Activated CD4-positive, alpha-beta T cell treated with anti-CD3 and anti-CD28 coated beads for 4 hours (primary cell): Measurements from ENCODE around the gene GPR89B.
"Not testable (repeated sequence)": the region's sequence is repeated elsewhere in the genome, so short reads cannot be mapped to it uniquely, and the experiment has no call there.

ENCODE experiments used
- DNase-seq, 2 donors: peaks; one replicate each; pipeline ENCODE4 v3.0.0-alpha.2; 2020

The GPR89B gene

GRCh38 chr1:147942563-147942962 is 14.3 kb downstream of the GPR89B start:
- DNase-seq = not testable (repeated sequence)

- DNase-seq = not testable (repeated sequence)
Observed at GRCh38 chr1:147949517-147949916, 21.3 kb downstream of the GPR89B start.

GRCh38 chr1:147958906-147959305 is 30.7 kb downstream of the GPR89B start:
- not testable (repeated sequence) for DNase-seq

DNA sequence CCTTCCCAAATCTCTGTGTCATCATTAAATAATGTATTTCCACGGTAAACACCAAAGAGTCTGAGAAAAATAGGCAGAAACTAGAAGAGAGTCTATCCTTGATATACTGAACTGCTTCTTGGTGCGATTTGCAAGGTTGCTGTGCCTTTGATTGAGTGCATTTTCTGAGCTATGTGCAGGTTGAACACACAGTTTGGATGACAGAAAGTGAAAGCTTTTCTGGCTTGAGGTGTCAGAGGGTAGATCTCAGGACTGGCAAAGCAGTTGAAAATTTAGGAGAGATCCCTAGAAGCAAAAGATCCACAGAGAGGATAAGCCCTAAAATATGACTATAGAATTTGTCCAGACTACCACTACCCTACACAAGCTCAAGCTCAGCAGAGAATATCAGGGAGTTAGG is 31.5 kb downstream of the GPR89B start:
- not testable (repeated sequence) for DNase-seq

DNA sequence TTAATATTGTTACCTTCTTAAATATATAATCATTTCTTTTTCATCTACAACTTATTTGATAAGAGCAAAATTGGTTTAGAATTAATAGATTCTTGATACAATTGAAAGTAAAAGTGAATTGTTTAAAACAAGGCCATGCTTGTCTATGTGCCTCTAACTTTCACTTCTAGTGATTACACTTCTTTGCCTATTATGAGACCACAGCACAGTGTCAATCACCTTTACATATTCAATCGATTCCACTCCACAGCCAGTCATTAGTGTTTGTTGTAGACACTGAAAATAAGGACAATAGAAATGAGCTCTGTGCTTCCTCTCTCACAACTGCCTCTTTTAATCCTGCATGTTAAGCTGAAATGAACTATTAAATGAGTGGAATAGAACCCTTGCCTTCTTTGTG is 36.4 kb downstream of the GPR89B start:
- not testable (repeated sequence) for DNase-seq

- not testable (repeated sequence) for DNase-seq
Observed at GRCh38 chr1:147966657-147967056, 38.4 kb downstream of the GPR89B start.

- peak in 1 of 2 donors; percentile 1 for DNase-seq
Observed at GRCh38 chr1:147978896-147979651, 50.9 kb downstream of the GPR89B start.

- not testable (repeated sequence) for DNase-seq
Observed at GRCh38 chr1:147985374-147985773, 57.2 kb downstream of the GPR89B start.

DNA sequence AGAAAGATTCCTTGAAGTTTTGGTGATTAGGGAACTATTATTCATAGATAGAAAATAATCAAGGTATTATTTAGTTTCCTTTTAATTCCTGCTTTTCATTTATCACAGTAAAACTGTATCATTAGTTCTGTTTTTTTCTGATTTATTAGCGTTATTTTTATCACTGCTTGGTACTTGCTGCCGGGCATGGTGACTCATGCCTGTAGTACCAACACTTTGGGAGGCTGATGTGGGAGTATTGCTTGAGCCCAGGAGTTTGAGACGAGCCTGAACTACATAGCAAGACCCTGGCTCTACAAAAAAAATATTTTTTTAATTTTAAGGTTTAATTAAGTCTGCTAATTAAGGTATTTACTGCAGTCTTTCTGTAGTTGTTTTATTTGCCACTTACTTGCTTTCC is 59.7 kb downstream of the GPR89B start:
- not testable (repeated sequence) for DNase-seq

DNA sequence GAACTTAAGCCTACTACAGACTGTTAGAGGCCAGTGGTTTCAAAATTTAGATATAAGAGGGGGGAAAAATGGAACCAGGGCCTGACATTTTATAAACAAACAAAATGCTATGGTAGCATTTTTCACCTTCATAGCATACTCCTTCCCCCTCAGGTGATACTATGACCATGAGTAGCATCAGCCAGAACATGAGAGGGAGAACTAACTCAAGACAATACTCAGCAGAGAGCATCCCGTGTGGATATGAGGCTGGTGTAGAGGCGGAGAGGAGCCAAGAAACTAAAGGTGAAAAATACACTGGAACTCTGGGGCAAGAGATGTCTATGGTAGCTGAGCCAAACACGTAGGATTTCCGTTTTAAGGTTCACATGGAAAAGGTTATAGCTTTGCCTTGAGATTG is 64.7 kb downstream of the GPR89B start:
- DNase-seq = not testable (repeated sequence)

DNA sequence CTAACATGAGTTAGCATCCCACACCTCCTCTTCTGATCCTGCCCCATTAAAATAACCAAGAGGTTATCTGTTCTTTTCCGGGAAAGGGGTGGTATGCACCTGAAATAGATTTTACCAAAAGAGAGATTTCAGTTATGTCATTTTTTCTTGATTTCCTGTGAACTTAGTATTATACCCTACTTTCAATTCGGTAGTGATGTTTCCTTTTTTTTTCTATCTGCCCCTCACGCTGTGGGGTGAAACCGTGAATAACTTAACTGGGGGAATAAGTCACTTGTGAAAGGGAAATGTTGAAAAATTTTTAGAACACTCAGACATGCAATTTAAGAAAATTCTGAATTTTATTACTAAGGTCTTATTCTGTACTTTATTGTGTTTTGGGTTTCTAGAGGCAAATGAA is 65.2 kb downstream of the GPR89B start:
- DNase-seq = not testable (repeated sequence)

DNA sequence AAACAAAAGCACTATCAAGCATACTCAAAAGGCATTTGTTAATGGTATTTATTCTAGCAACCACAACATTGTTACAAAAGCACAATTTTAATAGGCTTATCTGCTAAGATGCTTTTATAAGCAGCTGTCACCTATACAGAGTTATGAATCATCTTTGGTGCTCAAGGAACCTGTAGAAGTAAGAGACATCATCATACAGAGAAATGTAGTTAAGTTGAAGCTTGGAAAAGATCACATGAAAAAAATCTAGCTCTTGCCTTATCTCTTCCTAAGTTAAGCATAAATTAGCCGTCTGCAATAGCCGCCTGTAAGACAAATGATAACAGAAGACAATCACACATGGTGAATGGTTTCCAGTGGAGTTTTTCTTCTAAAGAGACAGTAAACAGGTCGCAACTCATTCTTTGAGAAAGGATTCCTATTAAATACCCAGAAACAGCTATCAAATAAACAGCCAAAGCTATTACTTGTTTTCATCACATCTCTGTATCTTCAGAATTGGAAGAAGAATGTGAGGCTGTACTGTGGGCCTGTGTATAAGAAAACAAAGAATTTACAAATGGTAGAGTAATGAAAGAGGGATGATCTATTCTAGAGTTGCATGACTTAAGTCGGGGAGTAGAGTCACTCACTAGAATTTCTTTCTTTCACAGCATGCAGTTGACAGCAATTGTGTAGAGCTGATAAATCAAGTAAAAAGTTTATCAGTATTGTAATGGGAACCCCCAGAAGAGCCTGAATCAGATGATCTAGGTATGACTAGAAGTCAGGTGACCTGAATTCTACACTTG is 65.8 kb downstream of the GPR89B start:
- not testable (repeated sequence) for DNase-seq

DNA sequence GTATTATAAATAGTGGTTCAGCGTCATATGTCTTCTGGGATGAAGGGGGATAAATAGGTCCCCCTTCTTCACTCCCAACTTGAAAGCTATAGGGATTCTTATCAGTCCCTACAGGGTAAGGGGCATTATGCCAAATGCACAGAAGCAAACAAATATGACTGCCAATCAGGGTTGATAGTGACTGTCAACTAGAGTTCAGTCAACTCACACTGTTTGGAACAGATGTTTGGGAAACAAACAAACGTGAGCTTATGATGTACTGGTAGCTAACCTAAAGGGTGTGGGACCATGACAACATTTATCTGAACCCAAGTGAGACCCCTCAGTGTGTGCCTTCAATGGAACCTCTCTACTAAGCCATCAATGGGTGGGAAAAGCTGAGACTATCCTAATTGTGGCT is 67.9 kb downstream of the GPR89B start:
- DNase-seq = not testable (repeated sequence)

- not testable (repeated sequence) for DNase-seq
Observed at GRCh38 chr1:148007724-148008123, 79.5 kb downstream of the GPR89B start.

- DNase-seq = no peak
Observed at GRCh38 chr1:148010527-148010926, 82.3 kb downstream of the GPR89B start.

GRCh38 chr1:148013177-148014144 is 85.2 kb downstream of the GPR89B start:
- DNase-seq = not testable (repeated sequence)

GRCh38 chr1:148014289-148015200 is 86.3 kb downstream of the GPR89B start:
- DNase-seq = not testable (repeated sequence)

DNA sequence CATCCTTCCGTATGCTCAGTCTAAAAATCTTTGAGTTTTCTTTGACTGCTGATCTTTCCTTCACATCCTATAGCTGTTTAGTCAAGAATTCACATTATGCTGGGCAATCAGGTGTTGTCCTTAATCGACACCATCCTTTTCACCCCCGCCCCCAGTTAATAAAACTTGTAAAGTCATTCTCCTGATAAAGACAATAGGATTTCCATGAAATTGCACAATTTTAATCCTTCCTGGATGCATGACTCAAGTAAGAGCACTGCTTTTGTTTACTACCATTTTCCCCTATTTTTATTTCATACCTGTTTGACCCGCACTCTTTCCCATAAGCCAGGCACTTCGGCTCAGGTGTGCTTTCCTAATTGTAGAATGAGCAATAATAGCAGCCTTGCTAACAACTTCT is 96.7 kb downstream of the GPR89B start:
- DNase-seq = not testable (repeated sequence)

- not testable (repeated sequence) for DNase-seq
Observed at GRCh38 chr1:148027004-148027403, 98.8 kb downstream of the GPR89B start.

GRCh38 chr1:148032247-148032646 is 104.0 kb downstream of the GPR89B start:
- DNase-seq = not testable (repeated sequence)

DNA sequence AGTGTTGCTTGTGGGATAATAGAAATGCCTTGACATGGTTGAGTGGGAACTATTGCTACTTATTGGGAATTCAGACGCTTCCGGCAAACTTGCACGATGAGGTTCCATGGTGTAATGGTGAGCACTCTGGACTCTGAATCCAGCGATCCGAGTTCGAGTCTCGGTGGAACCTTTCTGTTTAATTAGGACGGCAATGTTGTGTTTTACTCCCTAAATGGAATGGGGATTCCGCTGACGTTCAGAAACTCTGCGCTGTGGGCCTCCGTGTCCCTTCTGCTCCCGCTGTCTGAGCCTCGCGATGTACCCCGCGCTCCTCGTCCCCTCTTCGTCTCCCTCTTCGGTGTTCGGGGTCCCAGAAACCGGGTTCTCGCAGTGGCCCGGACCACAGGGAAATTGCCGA is 104.5 kb downstream of the GPR89B start:
- DNase-seq = not testable (repeated sequence)

DNA sequence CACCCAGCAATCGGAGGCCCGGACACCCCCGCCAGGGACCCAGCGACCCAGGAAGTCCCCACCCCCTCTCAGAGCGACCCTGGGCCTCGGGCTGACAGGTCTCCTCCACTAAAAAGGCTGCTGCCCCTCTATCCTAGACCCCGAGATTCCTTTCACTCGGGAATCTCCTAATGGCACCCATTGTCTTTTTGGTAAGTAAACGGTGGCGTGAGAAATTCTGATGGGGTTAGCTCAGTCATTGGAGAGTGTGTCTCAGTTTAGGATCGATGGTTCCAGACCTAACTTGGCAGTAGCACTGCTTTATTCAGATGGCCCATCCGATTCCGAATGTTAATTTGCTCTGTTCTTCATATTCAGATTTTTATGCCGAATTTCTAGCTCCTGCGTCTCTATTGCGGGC is 104.9 kb downstream of the GPR89B start:
- DNase-seq = not testable (repeated sequence)
